Activated naive CD4-positive, alpha-beta T cell treated with anti-CD3 and anti-CD28 coated beads, Interleukin-2, amount 10 ng/mL, durations not matched to agents 7 days and 5 days (primary cell): ENCODE measurements around the gene INVS.
A peak's percentile ranks its signal among the peaks of the same experiment; 100 is the strongest.
"Not testable (repeated sequence)": the region's sequence is repeated elsewhere in the genome, so short reads cannot be mapped to it uniquely, and the experiment has no call there.

Source experiments
- CTCF ChIA-PET: fragments of 350-600 bp; sonication (Branson Sonifier 250); formaldehyde crosslinking; loops from one replicate; lab custom pipeline; 2021; ENCODE audit warnings: antibody characterized with exemption; lab: Charles Lee
- DNase-seq: peaks from one replicate; pipeline ENCODE4 v3.0.0-alpha.2; 2020
- H3K27ac Mint-ChIP-seq: one replicate; pipeline ENCODE4 v1.8.0; 2021; ENCODE audit warnings: mild to moderate bottlenecking, moderate library complexity, mixed read lengths
- H3K27me3 Mint-ChIP-seq: one replicate; pipeline ENCODE4 v1.8.0; 2021; ENCODE audit warnings: mild to moderate bottlenecking, mixed read lengths
- H3K36me3 Mint-ChIP-seq: one replicate; pipeline ENCODE4 v1.8.0; 2021; ENCODE audit warnings: mixed read lengths
- H3K4me1 Mint-ChIP-seq: one replicate; pipeline ENCODE4 v1.8.0; 2021; ENCODE audit warnings: mixed read lengths
- H3K4me3 Mint-ChIP-seq: one replicate; pipeline ENCODE4 v1.8.0; 2021; ENCODE audit warnings: mild to moderate bottlenecking, moderate library complexity, mixed read lengths
- H3K9me3 Mint-ChIP-seq: one replicate; pipeline ENCODE4 v1.8.0; 2021; ENCODE audit warnings: mixed read lengths

The INVS gene

GRCh38 chr9:100071271-100071670 lies 27.8 kb upstream of the INVS start:
- DNase-seq: no peak
- no peak overlapping the region for H3K4me3 Mint-ChIP-seq
- CTCF ChIA-PET: no interaction called here
- H3K9me3 Mint-ChIP-seq: no peaks in the 10 kb centered on the region
- H3K4me1 Mint-ChIP-seq: peaks cover 7% of the 10 kb centered on the region
- H3K36me3 Mint-ChIP-seq: peaks cover 15% of the 10 kb centered on the region
- H3K27ac Mint-ChIP-seq: no peak overlapping the region
- no peaks in the 10 kb centered on the region for H3K27me3 Mint-ChIP-seq

GRCh38 chr9:100072805-100073204 lies 26.2 kb upstream of the INVS start:
- Mint-ChIP-seq H3K4me3 (no peak overlapping the region), H3K9me3 (no peaks in the 10 kb centered on the region), H3K36me3 (peaks cover 13% of the 10 kb centered on the region), H3K27ac (no peak overlapping the region), H3K27me3 (no peaks in the 10 kb centered on the region), H3K4me1 (peaks cover 2% of the 10 kb centered on the region)
- no peak for DNase-seq
- CTCF ChIA-PET: no interaction called here

GRCh38 chr9:100074093-100074492 lies 24.9 kb upstream of the INVS start:
- Mint-ChIP-seq H3K36me3 (peaks cover 18% of the 10 kb centered on the region), H3K4me1 (peaks cover 2% of the 10 kb centered on the region), H3K27ac (no peak overlapping the region), H3K27me3 (no peaks in the 10 kb centered on the region), H3K4me3 (no peak overlapping the region), H3K9me3 (no peaks in the 10 kb centered on the region)
- CTCF ChIA-PET: interaction anchor here (0.6 kb wide), 1 partner anchor 913 kb away, joined by 3 read pairs; no protein-coding TSS in a partner anchor
- no peak for DNase-seq

- Mint-ChIP-seq H3K27ac (no peak overlapping the region), H3K4me3 (no peak overlapping the region), H3K4me1 (peaks cover 2% of the 10 kb centered on the region), H3K27me3 (no peaks in the 10 kb centered on the region), H3K36me3 (peaks cover 18% of the 10 kb centered on the region), H3K9me3 (no peaks in the 10 kb centered on the region)
- CTCF ChIA-PET: no interaction called here
- DNase-seq: no peak
Measured at GRCh38 chr9:100074989-100075388, 24.1 kb upstream of the INVS start.

GRCh38 chr9:100076256-100076655 lies 22.8 kb upstream of the INVS start:
- DNase-seq, H3K27ac Mint-ChIP-seq, CTCF ChIA-PET, H3K27me3 Mint-ChIP-seq, H3K4me3 Mint-ChIP-seq, H3K9me3 Mint-ChIP-seq, H3K4me1 Mint-ChIP-seq: not testable (repeated sequence)
- H3K36me3 Mint-ChIP-seq: peaks cover 18% of the 10 kb centered on the region

GRCh38 chr9:100082782-100083181 lies 16.3 kb upstream of the INVS start:
- Mint-ChIP-seq H3K9me3 (no peaks in the 10 kb centered on the region), H3K27ac (no peak overlapping the region), H3K27me3 (no peaks in the 10 kb centered on the region), H3K4me1 (peaks cover 30% of the 10 kb centered on the region), H3K36me3 (peaks cover 6% of the 10 kb centered on the region), H3K4me3 (no peak overlapping the region)
- DNase-seq: no peak
- CTCF ChIA-PET: no interaction called here

GRCh38 chr9:100083448-100084127 lies 15.5 kb upstream of the INVS start:
- Mint-ChIP-seq H3K4me1 (peaks cover 38% of the 10 kb centered on the region), H3K36me3 (peaks cover 4% of the 10 kb centered on the region), H3K9me3 (no peaks in the 10 kb centered on the region), H3K27ac (no peak overlapping the region), H3K4me3 (no peak overlapping the region), H3K27me3 (no peaks in the 10 kb centered on the region)
- CTCF ChIA-PET: no interaction called here
- DNase-seq: no peak

GRCh38 chr9:100084128-100084453 lies 15.0 kb upstream of the INVS start:
- Mint-ChIP-seq H3K4me1 (peaks cover 40% of the 10 kb centered on the region), H3K36me3 (no peaks in the 10 kb centered on the region), H3K9me3 (no peaks in the 10 kb centered on the region), H3K27me3 (no peaks in the 10 kb centered on the region), H3K4me3 (no peak overlapping the region), H3K27ac (no peak overlapping the region)
- CTCF ChIA-PET: no interaction called here
- no peak for DNase-seq

- Mint-ChIP-seq H3K27me3 (no peaks in the 10 kb centered on the region), H3K4me1 (peaks cover 40% of the 10 kb centered on the region), H3K36me3 (no peaks in the 10 kb centered on the region), H3K27ac (no peak overlapping the region), H3K4me3 (no peak overlapping the region), H3K9me3 (no peaks in the 10 kb centered on the region)
- CTCF ChIA-PET: no interaction called here
- DNase-seq: no peak
Measured at GRCh38 chr9:100084734-100085133, 14.3 kb upstream of the INVS start.

- H3K4me3 Mint-ChIP-seq: no peak overlapping the region
- H3K27me3 Mint-ChIP-seq: no peaks in the 10 kb centered on the region
- H3K27ac Mint-ChIP-seq: no peak overlapping the region
Measured at GRCh38 chr9:100086097-100086635, 12.9 kb upstream of the INVS start.

GRCh38 chr9:100087218-100087617 lies 11.8 kb upstream of the INVS start:
- H3K4me1 Mint-ChIP-seq: peaks cover 40% of the 10 kb centered on the region
- no peaks in the 10 kb centered on the region for H3K9me3 Mint-ChIP-seq
- no peak overlapping the region for H3K4me3 Mint-ChIP-seq
- H3K27ac Mint-ChIP-seq: peak overlapping the region; percentile 24
- no peaks in the 10 kb centered on the region for H3K27me3 Mint-ChIP-seq
- CTCF ChIA-PET: no interaction called here
- DNase-seq: no peak
- H3K36me3 Mint-ChIP-seq: no peaks in the 10 kb centered on the region

More at GRCh38 chr9:100086097-100086635, 12.9 kb upstream of the INVS start:
- no peaks in the 10 kb centered on the region for H3K9me3 Mint-ChIP-seq
- H3K36me3 Mint-ChIP-seq: no peaks in the 10 kb centered on the region
- peaks cover 40% of the 10 kb centered on the region for H3K4me1 Mint-ChIP-seq
- CTCF ChIA-PET: no interaction called here
- no peak for DNase-seq

GRCh38 chr9:100088202-100088601 lies 10.8 kb upstream of the INVS start:
- Mint-ChIP-seq H3K4me1 (peaks cover 40% of the 10 kb centered on the region), H3K27me3 (no peaks in the 10 kb centered on the region), H3K27ac (peak overlapping the region; percentile 49), H3K4me3 (peak overlapping the region; percentile 44), H3K9me3 (no peaks in the 10 kb centered on the region), H3K36me3 (no peaks in the 10 kb centered on the region)
- CTCF ChIA-PET: no interaction called here
- no peak for DNase-seq

GRCh38 chr9:100090880-100091279 lies 8.2 kb upstream of the INVS start:
- CTCF ChIA-PET: no interaction called here
- Mint-ChIP-seq H3K4me1 (peaks cover 37% of the 10 kb centered on the region), H3K27me3 (no peaks in the 10 kb centered on the region), H3K36me3 (peaks cover 1% of the 10 kb centered on the region), H3K27ac (no peak overlapping the region), H3K4me3 (no peak overlapping the region), H3K9me3 (no peaks in the 10 kb centered on the region)
- no peak for DNase-seq

- CTCF ChIA-PET: no interaction called here
- Mint-ChIP-seq H3K27ac (no peak overlapping the region), H3K9me3 (no peaks in the 10 kb centered on the region), H3K27me3 (no peaks in the 10 kb centered on the region), H3K4me3 (no peak overlapping the region), H3K36me3 (peaks cover 1% of the 10 kb centered on the region), H3K4me1 (peaks cover 39% of the 10 kb centered on the region)
- DNase-seq: no peak
Measured at GRCh38 chr9:100091650-100092049, 7.4 kb upstream of the INVS start.

- H3K9me3 Mint-ChIP-seq: no peaks in the 10 kb centered on the region
- H3K4me3 Mint-ChIP-seq: no peak overlapping the region
- no peaks in the 10 kb centered on the region for H3K27me3 Mint-ChIP-seq
- H3K4me1 Mint-ChIP-seq: peaks cover 39% of the 10 kb centered on the region
- CTCF ChIA-PET: no interaction called here
- H3K27ac Mint-ChIP-seq: no peak overlapping the region
- no peak for DNase-seq
- H3K36me3 Mint-ChIP-seq: peaks cover 1% of the 10 kb centered on the region
Measured at GRCh38 chr9:100092066-100092465, 7.0 kb upstream of the INVS start.
